Activated B cell treated with CpG ODN at 0.5 μM for 24 hours (primary cell): ENCODE results near the gene GDF7. TPM values are rescaled to one million over a fixed set of nuclear protein-coding genes. Genes with fewer than 3 reads are reported as not detected.

Experiments
- ATAC-seq: fragments of 200-7000 bp; cut with Tn5 transposase; one replicate; pipeline ENCODE4 v1.10.0; 2021; ENCODE audit warnings: low read depth, mild to moderate bottlenecking, moderate library complexity
- CTCF ChIA-PET: fragments of 350-600 bp; sonication (Branson Sonifier 250); formaldehyde crosslinking; loops from one replicate; lab custom pipeline; 2021; ENCODE audit warnings: antibody characterized with exemption; lab: Charles Lee
- POLR2A ChIA-PET: fragments of 350-600 bp; sonication (Branson Sonifier 250); formaldehyde crosslinking; loops from one replicate; lab custom pipeline; 2021; ENCODE audit warnings: antibody characterized with exemption; lab: Charles Lee
- DNase-seq: peaks from one replicate; pipeline ENCODE4 v3.0.0; 2022
- H3K27ac Mint-ChIP-seq: one replicate; pipeline ENCODE4 v1.8.0; 2020; ENCODE audit warnings: mixed read lengths
- H3K27me3 Mint-ChIP-seq: one replicate; pipeline ENCODE4 v1.8.0; 2021; ENCODE audit warnings: mixed read lengths
- H3K36me3 Mint-ChIP-seq: one replicate; pipeline ENCODE4 v1.8.0; 2021; ENCODE audit warnings: low read depth, mixed read lengths
- H3K4me1 Mint-ChIP-seq: one replicate; pipeline ENCODE4 v1.8.0; 2021; ENCODE audit warnings: mixed read lengths
- H3K4me3 Mint-ChIP-seq: one replicate; pipeline ENCODE4 v1.8.0; 2020; ENCODE audit warnings: mild to moderate bottlenecking, mixed read lengths
- H3K9me3 Mint-ChIP-seq: one replicate; pipeline ENCODE4 v1.8.0; 2020; ENCODE audit warnings: mixed read lengths
- CTCF ChIP-seq: fragments of 200-600 bp; IDR thresholded peaks from one replicate; pipeline ENCODE4 v1.8.0; 2022; ENCODE audit warnings: antibody characterized with exemption, mild to moderate bottlenecking
- intact Hi-C: fragments of 100-400 bp; cut with micrococcal nuclease; formaldehyde crosslinking; loops from one replicate; pipeline ENCODE4 v1.15.1; 2024
- total RNA-seq: library from RNA; stranded (reverse); gene quantifications from 2 replicates; pipeline ENCODE4 v1.2.3, GENCODE V29; 2022

GDF7 gene
- total RNA-seq, 1 donor from 2014 or later: 6.7 TPM

DNA sequence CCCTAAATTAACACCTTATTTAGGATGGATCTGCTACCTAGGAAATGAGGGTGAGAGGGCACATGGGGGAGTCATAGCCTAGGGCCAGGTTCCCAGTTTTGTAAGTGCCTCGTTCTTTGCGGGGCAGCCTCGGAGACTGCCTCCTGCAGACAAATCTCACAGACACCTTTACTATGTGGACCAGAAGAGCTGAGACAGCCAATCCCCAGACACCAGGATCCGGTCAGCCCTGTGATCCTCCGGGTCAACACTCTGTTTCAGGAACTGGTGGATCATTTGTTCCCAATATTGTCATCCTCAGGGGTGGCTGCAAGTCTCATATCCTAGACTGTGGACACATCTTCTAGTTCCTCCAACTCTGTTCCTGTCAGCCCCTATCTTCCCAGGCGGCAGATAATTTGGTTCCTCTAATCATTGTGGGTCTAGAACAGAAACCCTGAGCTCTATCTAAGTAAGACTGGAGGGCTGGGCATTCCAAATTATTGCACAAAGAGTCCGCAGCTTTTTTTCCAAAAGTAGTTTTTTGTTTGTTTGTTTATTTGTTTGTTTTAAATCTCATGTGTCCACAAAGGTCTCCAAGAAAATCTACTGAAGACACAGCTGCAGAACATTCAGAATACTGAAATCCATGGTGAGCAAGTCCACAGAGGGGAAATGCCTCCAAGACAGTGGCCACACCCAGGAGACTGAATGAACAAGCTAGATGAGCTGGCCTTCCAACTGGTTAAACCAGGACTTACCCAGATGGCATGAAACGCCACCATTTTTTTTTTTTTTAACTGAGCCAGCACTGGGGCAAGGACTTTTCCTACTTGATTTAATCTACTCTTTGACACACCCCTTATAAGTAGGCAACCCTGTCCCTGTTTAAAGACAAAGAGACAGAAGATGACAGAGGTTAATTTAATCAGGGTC, 6.2 kb upstream of the GDF7 start:
- H3K4me1 Mint-ChIP-seq: peaks cover 12% of the 10 kb centered on the region
- ATAC-seq (no peak), DNase-seq (no peak)
- TF ChIP-seq CTCF: no peak
- ChIA-PET POLR2A (interaction anchor here (1.3 to 2.2 kb wide), 4 partner anchors 10 to 302 kb away, joined by 3 to 15 read pairs (median 8); partner anchors contain the start of gene HS1BP3), CTCF (interaction anchor here (0.6 to 6.1 kb wide), 17 partner anchors 9 to 569 kb away, joined by 3 to 251 read pairs (median 4); partner anchors contain the start of gene HS1BP3)
- H3K36me3 Mint-ChIP-seq: no peaks in the 10 kb centered on the region
- no peaks in the 10 kb centered on the region for H3K9me3 Mint-ChIP-seq
- peaks cover 16% of the 10 kb centered on the region for H3K27me3 Mint-ChIP-seq
- intact Hi-C loops: loop anchor here (1.0 to 2.0 kb wide), 6 partner anchors 16 to 656 kb away; no protein-coding TSS in a partner anchor
- H3K27ac Mint-ChIP-seq: no peak overlapping the region
- no peak overlapping the region for H3K4me3 Mint-ChIP-seq

DNA sequence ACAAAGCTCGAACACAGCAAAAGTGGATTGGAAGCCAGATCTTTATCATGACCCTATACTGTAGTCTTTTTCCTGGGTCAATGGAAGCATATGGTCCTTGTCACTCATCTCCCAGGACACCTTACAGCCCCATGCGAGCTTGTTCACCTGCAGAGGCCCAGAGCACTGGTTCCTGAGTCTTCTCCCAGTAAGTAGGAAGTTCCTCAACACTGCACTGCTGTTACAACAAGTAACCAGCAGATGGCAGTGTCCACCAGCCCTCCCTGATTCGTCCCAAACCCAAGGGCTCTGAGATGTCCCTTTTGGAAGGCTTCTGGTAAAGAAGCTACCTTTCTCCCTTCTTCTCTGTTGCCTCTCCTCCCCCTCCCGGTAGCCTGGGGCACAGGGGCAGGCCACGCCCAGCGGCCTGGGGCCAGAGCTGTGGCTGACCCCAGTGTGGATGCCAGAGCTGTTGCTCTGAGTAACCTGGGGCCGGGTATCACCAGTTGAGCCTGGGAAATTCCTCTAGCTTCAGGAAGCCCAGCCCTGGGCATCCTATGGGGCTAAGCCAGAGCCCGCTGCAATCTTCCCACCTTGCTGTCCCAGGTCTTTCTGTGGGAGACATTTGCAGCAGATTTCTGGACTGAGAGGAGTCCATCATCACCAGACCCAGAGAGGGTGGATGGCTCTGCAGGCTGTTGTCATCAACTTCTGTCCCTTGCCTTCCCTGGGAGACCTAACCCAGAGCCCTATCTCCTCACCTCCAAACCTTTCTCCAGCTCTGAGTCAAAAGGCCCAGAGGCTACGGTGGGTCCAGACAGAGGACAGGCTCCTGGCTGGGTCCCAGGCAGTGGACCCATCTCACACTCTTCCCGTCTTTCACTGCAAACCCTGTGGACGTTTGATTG, 5.3 kb upstream of the GDF7 start:
- CTCF ChIA-PET: interaction anchor here (0.6 to 6.1 kb wide), 21 partner anchors 10 to 570 kb away, joined by 3 to 251 read pairs (median 3); partner anchors contain the start of gene HS1BP3
- no peaks in the 10 kb centered on the region for H3K9me3 Mint-ChIP-seq

GRCh38 chr2:20662308-20662937, 4.5 kb upstream of the GDF7 start:
- H3K4me3 Mint-ChIP-seq: no peak overlapping the region
- CTCF ChIA-PET: interaction anchor here (0.7 to 6.1 kb wide), 13 partner anchors 8 to 320 kb away, joined by 3 to 251 read pairs (median 7); partner anchors contain the start of gene HS1BP3
- no peak for ATAC-seq
- no peaks in the 10 kb centered on the region for H3K9me3 Mint-ChIP-seq
- H3K4me1 Mint-ChIP-seq: peaks cover 16% of the 10 kb centered on the region
- intact Hi-C loops: no loop called here
- POLR2A ChIA-PET: interaction anchor here (0.6 to 2.2 kb wide), 5 partner anchors 14 to 300 kb away, joined by 4 to 15 read pairs (median 6); no protein-coding TSS in a partner anchor
- no peak for DNase-seq
- no peaks in the 10 kb centered on the region for H3K36me3 Mint-ChIP-seq
- TF ChIP-seq CTCF: no peak
- no peak overlapping the region for H3K27ac Mint-ChIP-seq
- peaks cover 16% of the 10 kb centered on the region for H3K27me3 Mint-ChIP-seq

More for the DNA sequence above, 5.3 kb upstream of the GDF7 start:
- intact Hi-C loops: loop anchor here (1.0 to 2.0 kb wide), 6 partner anchors 15 to 655 kb away; no protein-coding TSS in a partner anchor
- POLR2A ChIA-PET: interaction anchor here (1.3 to 2.2 kb wide), 4 partner anchors 11 to 301 kb away, joined by 3 to 15 read pairs (median 8); partner anchors contain the start of gene HS1BP3
- peak; percentile 77 for ATAC-seq
- Mint-ChIP-seq H3K4me1 (peaks cover 16% of the 10 kb centered on the region), H3K36me3 (no peaks in the 10 kb centered on the region), H3K27ac (no peak overlapping the region), H3K27me3 (peaks cover 16% of the 10 kb centered on the region), H3K4me3 (no peak overlapping the region)
- peak; percentile 63 for TF ChIP-seq CTCF
- peak; percentile 53 for DNase-seq

GRCh38 chr2:20663196-20664070, 3.5 kb upstream of the GDF7 start:
- CTCF ChIA-PET: interaction anchor here (0.8 to 6.1 kb wide), 5 partner anchors 9 to 300 kb away, joined by 4 to 251 read pairs (median 36); partner anchors contain the start of gene HS1BP3
- DNase-seq: no peak
- no peak for TF ChIP-seq CTCF
- H3K4me3 Mint-ChIP-seq: no peak overlapping the region
- peaks cover 24% of the 10 kb centered on the region for H3K4me1 Mint-ChIP-seq
- no peak for ATAC-seq
- no peaks in the 10 kb centered on the region for H3K9me3 Mint-ChIP-seq
- peak overlapping the region; percentile 42 for H3K27ac Mint-ChIP-seq
- peaks cover 18% of the 10 kb centered on the region for H3K27me3 Mint-ChIP-seq
- POLR2A ChIA-PET: interaction anchor here (0.6 to 2.2 kb wide), 6 partner anchors 13 to 299 kb away, joined by 3 to 7 read pairs (median 4); partner anchors contain the start of genes LDAH and RHOB
- no peaks in the 10 kb centered on the region for H3K36me3 Mint-ChIP-seq
- intact Hi-C loops: no loop called here
